Skin epidermis (tissue), 12 donors: ENCODE measurements around the gene RHOF.

Experiments
- H3K27ac ChIP-seq, 21 experiments: fragments of 200-600 bp; sonication (generic) in 11 of 21; one replicate each; pipeline ENCODE4 v1.5.0; 2020; ENCODE audit warnings: mild to moderate bottlenecking in 3 of 21, inconsistent platforms in 2 of 21, moderate library complexity in 2 of 21
- H3K4me3 ChIP-seq, 7 experiments: fragments of 200-600 bp; sonication (generic) in 2 of 7; one replicate each; pipeline ENCODE4 v1.5.0; 2020; ENCODE audit warnings: inconsistent platforms in 2 of 7, mild to moderate bottlenecking in 2 of 7, moderate library complexity in 1 of 7

Gene RHOF

DNA sequence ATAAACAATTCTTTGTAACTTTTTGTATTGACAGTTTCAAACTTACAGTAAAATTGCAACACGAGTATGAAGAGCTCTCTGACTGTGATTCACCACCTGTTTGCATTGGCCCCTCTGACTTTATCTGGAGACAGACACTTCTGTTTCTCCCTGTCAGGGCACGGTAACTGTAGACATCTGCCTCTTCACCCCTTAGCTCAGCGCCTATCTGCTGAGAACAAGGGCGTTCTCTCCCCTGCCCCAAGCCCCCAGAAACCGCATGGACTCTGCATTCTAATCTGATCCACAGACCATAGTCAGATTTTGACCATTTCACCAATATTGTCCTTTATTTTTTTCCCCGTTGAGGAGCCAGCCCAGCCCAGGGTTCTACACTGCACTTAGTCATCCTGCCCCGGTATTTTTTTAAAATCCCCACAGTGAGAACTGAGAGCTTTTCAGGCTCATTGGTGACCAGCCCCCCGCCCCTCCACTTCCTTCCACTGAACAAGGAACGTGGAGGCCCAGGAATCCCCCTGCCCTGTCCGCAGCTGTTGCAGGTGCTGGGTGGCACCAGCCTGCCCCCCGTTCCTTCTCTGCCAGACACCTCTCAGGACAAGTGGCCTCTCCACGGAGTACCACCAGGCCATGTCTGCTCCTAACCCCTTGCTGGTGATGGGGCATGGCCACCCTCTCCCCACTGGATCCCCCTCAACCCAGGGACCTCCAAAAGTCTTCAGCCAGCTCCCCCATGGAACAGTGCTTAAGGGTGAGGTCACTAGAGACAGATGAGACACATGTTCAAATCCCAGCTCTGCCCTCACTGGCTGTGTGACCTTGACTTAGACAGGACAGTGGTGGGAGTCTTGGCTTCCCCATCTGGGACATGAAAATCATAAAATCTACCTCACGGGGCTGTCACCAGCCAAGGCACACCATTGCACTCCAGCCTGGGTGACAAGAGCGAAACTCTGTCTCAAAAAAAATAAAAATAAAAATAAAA lies 11.2 kb downstream of the RHOF start:
- no peak overlapping the region for H3K4me3 ChIP-seq
- H3K27ac ChIP-seq: peak overlapping the region in 17 of 21 experiments; percentile 4 to 82 (median 61)

DNA sequence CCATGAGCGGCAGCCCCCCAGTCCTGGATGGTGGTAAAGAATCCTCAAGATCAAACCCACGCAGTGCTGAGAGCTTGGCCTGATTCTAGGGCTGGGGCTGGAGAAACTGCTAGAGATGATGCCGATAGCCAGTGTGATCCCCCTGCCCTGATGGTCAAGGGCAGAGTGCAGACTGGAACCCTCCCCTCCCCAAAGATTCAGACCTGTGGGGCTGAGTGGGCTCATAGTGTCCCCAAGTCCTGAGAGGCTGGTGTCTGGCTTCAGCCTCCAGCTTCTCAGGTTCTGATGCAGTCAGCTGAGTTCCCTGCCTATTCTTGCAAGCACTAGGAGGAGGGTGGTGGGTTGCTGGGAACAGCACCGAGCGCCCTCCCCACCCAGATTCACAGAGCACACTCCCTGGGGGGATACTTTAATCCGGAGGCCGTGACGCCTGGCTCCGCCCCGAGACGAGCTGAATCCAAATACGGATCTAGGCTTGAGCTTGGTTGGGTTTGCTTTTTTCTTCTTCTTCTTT lies 11.9 kb downstream of the RHOF start:
- Histone ChIP-seq H3K27ac (peak overlapping the region in 14 of 21 experiments; percentile 18 to 82 (median 66)), H3K4me3 (no peak overlapping the region)

DNA sequence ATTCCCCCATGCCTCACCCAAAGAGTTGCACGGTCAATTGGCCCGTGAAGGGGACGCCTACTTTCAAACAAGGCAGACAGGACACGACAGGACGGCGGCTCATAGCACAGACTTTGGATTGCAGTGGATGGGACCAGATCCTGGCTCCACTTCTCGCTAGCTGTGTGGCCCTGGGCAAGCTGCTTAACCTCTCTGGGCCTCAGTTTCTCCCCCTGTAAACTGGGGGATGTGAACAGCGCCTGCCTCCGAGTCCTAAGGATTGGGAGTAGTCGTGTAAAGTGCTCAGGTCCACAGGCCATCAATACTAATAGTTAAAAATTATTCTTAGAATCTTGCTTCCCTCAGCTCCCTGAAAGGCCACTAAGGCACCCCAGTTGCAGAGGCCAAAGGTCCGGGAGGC lies 13.1 kb downstream of the RHOF start:
- Histone ChIP-seq H3K4me3 (no peak overlapping the region), H3K27ac (peak overlapping the region in 1 of 21 experiments; percentile 82)

DNA sequence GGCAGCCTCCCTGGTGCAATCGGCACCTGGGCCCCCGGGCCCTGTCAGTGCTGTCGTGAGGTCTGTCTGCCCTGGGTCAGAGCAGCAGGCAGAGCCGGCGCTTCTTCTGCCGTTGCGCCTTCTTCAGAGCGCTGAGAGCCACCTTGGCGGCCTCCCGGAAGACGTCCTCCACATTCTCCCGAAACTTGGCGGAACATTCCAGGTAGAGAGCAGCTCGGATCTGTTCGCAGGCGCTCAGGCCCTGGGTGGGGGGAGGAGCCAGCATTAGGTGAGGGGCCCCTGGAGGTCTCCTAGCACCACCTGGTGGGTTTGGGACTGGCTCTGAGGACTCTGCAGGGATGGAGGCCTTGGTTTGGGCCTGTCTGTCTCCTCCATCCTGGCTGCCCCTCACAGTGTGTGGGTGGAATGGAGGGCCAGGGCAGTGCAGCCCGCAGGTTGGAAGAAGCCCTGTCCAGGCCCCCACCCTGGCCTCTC lies 14.0 kb downstream of the RHOF start:
- H3K27ac ChIP-seq: peak overlapping the region in 1 of 21 experiments; percentile 51
- H3K4me3 ChIP-seq: no peak overlapping the region

DNA sequence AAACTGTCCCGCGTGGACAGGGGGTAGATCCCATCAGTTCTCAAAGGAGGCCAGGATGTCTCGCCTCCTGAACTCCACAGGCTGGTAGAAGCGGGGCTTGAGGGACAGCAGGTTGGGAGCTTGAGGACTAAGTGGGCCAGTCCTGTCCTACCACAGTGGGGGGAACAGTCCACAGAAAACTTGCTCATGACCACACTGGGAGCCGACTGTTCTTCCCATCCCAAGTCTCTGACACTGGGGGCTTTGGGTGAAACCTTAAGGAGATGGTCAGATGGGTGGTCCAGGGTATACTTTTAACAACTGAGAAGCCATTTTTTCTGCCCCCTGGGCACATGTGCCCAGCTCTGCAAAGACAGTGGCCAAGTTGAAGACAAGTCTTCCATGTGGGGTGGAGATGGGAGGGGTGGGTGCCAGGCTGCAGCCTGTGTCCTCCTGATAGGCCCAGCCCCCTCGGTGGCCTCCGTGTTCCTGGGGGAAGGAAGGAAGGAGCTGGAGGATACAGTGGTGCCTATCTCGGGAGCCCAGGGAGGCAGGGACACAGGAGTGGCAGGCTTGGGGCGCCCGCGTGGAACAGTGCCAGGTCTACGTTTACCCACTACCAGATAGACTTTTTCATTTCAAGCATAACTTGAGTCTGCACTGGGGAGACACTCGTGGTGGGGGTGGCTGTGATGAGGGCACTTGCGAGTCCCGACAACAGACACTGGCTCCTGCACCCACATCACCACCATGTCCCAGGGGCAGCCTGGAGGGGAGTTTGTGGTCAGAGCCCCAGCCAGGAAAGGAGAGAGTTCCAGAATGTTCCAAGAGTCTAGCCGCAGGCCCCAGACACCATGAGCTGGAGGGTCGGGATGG lies 14.7 kb downstream of the RHOF start:
- no peak overlapping the region for H3K4me3 ChIP-seq
- H3K27ac ChIP-seq: peak overlapping the region in 1 of 21 experiments; percentile 51

GRCh38 chr12:121776190-121777098 lies 17.0 kb downstream of the RHOF start:
- Histone ChIP-seq H3K27ac (peak overlapping the region in 4 of 21 experiments; percentile 30 to 61 (median 46)), H3K4me3 (no peak overlapping the region)

GRCh38 chr12:121775501-121775900 lies 18.0 kb downstream of the RHOF start:
- H3K27ac ChIP-seq: peak overlapping the region in 1 of 21 experiments; percentile 59

GRCh38 chr12:121774968-121775474 lies 18.5 kb downstream of the RHOF start:
- peak overlapping the region in 1 of 21 experiments; percentile 59 for H3K27ac ChIP-seq
- no peak overlapping the region for H3K4me3 ChIP-seq

More at GRCh38 chr12:121775501-121775900, 18.0 kb downstream of the RHOF start:
- H3K4me3 ChIP-seq: no peak overlapping the region

GRCh38 chr12:121773011-121773777 lies 20.3 kb downstream of the RHOF start:
- Histone ChIP-seq H3K27ac (no peak overlapping the region), H3K4me3 (no peak overlapping the region)

- Histone ChIP-seq H3K4me3 (no peak overlapping the region), H3K27ac (no peak overlapping the region)
These were observed 22.5 kb downstream of the RHOF start for GRCh38 chr12:121770813-121771625.

DNA sequence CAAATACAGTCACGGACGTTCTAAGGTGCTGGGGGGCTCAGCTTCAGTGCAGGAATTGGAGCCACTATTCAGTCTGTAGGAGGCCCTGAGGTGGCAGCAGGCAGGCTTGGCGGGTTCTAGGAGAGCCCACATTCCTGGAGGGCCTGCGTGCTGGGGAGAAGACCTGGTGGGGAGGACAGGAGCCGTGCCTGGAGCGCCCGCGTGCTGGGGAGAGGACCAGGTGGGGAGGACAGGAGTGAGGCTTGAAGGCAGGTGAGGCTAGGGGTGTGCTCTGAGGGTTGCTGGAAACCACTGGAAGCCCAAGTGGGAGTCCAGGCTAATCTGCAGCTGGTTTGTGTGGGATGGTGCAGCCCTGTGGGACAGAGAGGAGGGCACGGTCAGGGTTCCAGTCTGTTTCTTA lies 23.1 kb downstream of the RHOF start:
- no peak overlapping the region for H3K27ac ChIP-seq
- H3K4me3 ChIP-seq: no peak overlapping the region

DNA sequence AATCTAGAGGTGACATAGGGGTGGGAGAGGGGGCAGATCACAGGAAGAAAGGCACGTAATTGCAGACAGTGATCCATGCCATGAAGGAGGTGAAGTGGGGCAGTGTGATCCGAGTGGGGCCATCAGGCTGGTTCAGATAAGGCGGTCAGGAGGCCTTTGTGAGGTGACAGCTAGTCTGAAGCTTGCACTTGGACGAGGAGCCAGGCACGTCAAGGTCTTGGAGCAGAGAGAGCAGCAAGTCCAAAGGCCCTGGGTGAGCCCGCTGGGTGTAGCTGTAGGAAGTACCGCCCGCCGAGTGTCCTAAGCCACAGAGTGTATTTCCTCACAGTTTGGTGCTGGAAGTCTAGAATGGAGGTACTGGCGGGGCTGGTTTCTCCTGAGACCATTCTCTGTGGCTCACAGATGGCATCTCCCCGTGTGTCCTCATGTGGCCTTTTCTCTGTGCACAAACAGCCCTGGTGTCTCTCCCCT lies 23.6 kb downstream of the RHOF start:
- Histone ChIP-seq H3K4me3 (no peak overlapping the region), H3K27ac (no peak overlapping the region)

DNA sequence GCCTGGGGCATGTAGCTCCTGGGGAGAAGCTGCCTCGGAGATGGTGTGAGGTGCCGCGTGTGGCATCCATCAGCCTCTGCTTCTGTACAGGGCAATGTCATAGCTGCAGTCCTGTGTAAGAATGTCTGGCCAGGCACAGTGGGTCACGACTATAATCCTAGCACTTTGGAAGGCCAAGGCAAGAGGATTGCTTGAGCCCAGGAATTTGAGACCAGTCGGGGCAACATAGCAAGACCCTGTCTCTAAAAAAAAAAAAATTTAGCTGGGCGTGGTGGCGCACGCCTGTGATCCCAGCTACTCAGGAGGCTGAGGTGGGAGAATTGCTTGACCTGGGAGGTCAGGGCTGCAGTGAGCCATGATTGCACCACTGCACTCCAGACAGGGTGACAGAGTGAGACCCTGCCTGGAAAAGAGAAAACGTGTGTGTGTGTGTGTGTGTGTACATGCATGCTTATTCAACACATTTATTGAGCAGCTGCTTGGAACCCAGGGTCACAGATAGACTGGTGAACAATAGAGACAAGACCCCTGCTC lies 24.1 kb downstream of the RHOF start:
- H3K27ac ChIP-seq: no peak overlapping the region
- no peak overlapping the region for H3K4me3 ChIP-seq

DNA sequence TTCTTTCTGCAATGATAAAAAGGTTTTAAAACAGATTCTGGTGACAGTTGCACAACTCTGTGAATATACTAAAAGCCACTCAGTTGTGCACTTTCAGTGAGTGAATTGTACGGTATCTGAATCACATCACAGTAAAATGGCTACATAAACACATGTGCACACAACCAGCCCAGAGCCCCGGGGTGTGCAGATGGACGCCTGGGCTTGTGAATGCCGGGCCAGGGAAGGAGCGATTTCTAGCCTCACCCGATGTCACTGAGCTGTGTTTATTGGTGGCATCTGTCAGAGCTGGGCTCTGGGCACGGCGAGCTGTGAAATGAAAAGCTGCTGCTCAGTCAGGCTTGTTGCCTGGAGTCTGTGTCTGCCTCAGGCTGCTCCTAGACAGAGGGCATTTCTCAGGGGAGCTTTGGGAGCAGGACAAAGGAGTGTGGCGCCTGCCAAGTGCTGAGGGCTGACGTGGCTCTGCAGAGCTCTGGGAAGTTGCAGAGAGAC lies 25.9 kb downstream of the RHOF start:
- H3K27ac ChIP-seq: no peak overlapping the region
- H3K4me3 ChIP-seq: no peak overlapping the region

DNA sequence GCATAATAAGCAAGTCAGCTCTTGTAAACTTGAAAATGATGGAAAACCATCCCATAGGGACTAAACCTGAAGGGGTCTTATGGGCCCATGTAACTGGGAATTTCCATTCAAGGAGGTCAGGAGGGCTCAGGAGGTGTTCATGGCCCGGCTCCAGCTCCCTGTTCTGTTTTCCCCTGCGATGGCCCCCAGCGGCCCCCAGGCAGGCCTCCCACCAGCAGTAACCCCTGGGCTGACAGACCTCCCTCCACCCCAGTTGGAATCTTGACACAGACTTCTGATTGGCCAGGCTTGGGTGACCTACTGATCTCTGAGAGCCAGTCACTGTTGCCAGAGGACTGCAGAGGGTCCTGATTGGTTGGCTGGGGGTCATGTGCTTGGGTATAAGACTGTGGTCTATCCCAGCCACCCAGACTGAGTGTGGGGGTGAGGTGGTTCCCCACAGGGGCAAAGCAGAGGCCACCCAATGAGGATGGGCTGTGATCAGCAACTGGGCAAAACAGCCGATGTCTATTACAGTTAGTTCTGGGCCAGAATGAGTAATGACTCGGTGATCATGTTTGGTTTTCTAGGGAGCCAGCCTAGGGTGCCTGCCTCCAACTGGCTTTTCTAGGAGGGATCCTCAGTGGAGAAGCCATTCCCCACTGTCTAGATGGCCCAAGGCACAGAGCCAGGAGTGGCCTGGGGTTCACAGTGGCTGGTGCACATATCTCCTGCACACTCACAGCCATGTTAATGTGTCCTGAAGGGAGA lies 27.0 kb downstream of the RHOF start:
- Histone ChIP-seq H3K27ac (no peak overlapping the region), H3K4me3 (no peak overlapping the region)

GRCh38 chr12:121765573-121765972 lies 27.9 kb downstream of the RHOF start:
- no peak overlapping the region for H3K4me3 ChIP-seq
- H3K27ac ChIP-seq: no peak overlapping the region
